ENCODE data around the gene UHRF1.

GRCh38 chr19:4993683-4994082 is 84.4 kb downstream of the UHRF1 start:
- TF ChIP-seq CTCF (IDR thresholded peaks at IDR 0.05) (no peak), POLR2AphosphoS5 (IDR thresholded peaks at IDR 0.05) (no peak), POLR2A (IDR thresholded peaks at IDR 0.05) (no peak)

Data from prostate gland (tissue), 2 donors.